Measurements from ENCODE around the gene CD164L2. TPM values are rescaled to one million over a fixed set of nuclear protein-coding genes. Genes with fewer than 3 reads are reported as not detected.

CD164L2 gene
- total and polyA plus RNA-seq, 2 experiments from 2014 or later: 2.0 to 2.8 TPM

DNA sequence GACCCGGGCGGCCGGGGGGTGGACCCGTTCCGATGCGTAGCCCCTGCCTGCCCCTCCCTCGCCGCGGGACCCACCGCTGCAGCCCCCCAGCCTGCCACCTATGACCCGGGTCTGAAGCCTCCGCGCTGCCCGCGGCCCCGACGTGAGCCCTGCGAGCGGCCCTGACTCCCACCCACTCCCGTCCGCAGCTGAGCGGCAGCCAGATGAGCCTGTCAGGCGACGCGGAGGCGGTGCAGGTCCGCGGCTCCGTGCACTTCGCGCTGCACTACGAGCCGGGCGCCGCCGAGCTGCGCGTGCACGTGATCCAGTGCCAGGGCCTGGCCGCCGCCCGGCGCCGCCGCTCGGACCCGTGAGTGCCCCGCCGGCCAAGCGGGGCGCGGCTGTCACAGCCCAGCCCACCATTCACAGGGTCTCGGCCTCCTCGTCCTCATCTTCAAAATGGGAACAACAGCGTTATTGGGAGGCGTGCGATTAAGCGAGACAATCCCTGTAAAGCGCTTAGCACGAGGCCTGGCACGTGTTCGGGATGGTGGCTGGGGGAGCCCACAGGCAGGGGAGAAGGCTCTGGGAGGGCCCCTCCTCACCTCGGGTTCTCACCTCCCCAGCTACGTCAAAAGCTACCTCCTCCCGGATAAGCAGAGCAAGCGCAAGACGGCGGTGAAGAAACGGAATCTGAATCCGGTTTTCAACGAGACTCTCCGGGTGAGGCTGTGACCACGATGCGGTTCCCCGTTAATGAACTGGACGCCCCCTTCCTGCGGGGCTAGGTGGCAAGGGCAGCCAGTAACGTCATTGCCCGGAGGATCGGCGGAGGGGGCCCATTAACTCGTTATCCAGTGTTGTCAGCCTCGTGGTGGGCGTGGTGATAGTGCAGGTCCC lies 33.1 kb downstream of the CD164L2 start:
- TF ChIP-seq EZH2 (IDR thresholded peaks at IDR 0.05; ENCODE audit: low read depth, unreplicated experiment): no peak
- TF ChIP-seq STAT1 (IDR thresholded peaks at IDR 0.05; ENCODE audit: unreplicated experiment): no peak
- TF ChIP-seq NANOG (IDR thresholded peaks at IDR 0.05; ENCODE audit: borderline replicate concordance): no peak
- no peak for TF ChIP-seq JUNB (IDR thresholded peaks at IDR 0.05; ENCODE audit: unreplicated experiment)
- no peak for TF ChIP-seq ZNF331 (CRISPR knock-in tag; IDR thresholded peaks at IDR 0.05; ENCODE audit: low read depth)
- TF ChIP-seq, protein P1, sequence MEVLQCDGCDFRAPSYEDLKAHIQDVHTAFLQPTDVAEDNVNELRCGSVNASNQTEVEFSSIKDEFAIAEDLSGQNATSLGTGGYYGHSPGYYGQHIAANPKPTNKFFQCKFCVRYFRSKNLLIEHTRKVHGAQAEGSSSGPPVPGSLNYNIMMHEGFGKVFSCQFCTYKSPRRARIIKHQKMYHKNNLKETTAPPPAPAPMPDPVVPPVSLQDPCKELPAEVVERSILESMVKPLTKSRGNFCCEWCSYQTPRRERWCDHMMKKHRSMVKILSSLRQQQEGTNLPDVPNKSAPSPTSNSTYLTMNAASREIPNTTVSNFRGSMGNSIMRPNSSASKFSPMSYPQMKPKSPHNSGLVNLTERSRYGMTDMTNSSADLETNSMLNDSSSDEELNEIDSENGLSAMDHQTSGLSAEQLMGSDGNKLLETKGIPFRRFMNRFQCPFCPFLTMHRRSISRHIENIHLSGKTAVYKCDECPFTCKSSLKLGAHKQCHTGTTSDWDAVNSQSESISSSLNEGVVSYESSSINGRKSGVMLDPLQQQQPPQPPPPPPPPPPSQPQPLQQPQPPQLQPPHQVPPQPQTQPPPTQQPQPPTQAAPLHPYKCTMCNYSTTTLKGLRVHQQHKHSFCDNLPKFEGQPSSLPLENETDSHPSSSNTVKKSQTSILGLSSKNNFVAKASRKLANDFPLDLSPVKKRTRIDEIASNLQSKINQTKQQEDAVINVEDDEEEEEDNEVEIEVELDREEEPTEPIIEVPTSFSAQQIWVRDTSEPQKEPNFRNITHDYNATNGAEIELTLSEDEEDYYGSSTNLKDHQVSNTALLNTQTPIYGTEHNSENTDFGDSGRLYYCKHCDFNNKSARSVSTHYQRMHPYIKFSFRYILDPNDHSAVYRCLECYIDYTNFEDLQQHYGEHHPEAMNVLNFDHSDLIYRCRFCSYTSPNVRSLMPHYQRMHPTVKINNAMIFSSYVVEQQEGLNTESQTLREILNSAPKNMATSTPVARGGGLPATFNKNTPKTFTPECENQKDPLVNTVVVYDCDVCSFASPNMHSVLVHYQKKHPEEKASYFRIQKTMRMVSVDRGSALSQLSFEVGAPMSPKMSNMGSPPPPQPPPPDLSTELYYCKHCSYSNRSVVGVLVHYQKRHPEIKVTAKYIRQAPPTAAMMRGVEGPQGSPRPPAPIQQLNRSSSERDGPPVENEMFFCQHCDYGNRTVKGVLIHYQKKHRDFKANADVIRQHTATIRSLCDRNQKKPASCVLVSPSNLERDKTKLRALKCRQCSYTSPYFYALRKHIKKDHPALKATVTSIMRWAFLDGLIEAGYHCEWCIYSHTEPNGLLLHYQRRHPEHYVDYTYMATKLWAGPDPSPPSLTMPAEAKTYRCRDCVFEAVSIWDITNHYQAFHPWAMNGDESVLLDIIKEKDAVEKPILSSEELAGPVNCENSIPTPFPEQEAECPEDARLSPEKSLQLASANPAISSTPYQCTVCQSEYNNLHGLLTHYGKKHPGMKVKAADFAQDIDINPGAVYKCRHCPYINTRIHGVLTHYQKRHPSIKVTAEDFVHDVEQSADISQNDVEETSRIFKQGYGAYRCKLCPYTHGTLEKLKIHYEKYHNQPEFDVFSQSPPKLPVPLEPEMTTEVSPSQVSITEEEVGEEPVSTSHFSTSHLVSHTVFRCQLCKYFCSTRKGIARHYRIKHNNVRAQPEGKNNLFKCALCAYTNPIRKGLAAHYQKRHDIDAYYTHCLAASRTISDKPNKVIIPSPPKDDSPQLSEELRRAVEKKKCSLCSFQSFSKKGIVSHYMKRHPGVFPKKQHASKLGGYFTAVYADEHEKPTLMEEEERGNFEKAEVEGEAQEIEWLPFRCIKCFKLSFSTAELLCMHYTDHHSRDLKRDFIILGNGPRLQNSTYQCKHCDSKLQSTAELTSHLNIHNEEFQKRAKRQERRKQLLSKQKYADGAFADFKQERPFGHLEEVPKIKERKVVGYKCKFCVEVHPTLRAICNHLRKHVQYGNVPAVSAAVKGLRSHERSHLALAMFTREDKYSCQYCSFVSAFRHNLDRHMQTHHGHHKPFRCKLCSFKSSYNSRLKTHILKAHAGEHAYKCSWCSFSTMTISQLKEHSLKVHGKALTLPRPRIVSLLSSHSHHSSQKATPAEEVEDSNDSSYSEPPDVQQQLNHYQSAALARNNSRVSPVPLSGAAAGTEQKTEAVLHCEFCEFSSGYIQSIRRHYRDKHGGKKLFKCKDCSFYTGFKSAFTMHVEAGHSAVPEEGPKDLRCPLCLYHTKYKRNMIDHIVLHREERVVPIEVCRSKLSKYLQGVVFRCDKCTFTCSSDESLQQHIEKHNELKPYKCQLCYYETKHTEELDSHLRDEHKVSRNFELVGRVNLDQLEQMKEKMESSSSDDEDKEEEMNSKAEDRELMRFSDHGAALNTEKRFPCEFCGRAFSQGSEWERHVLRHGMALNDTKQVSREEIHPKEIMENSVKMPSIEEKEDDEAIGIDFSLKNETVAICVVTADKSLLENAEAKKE (CRISPR knock-in tag; IDR thresholded peaks at IDR 0.05): no peak
- peak; percentile 47; the same call in 1 of the 2 replicates for TF ChIP-seq POLR2AphosphoS5 (IDR thresholded peaks at IDR 0.05; ENCODE audit: low read depth)
- peak overlapping the region; percentile 91 for H3K4me2 ChIP-seq
- DNase-seq (ENCODE audit: low spot score) (peak; percentile 91), ATAC-seq (peak; percentile 66)
- peaks cover 10% of the 10 kb centered on the region; the same call in 1 of the 2 replicates for H3K4me1 ChIP-seq (ENCODE audit: insufficient read depth)
- H3K36me3 ChIP-seq (ENCODE audit: insufficient read depth): no peaks in the 10 kb centered on the region
- H2AFZ ChIP-seq: peak overlapping the region; percentile 85; the same call in 1 of the 2 replicates
- H3K4me3 Mint-ChIP-seq: peak overlapping the region; percentile 78
- H3K4me1 Mint-ChIP-seq: peaks cover 16% of the 10 kb centered on the region
- H4K20me1 ChIP-seq (replicated peaks; ENCODE audit: insufficient read depth): no peaks in the 10 kb centered on the region; the same call in 1 of the 2 replicates
- peaks cover 8% of the 10 kb centered on the region; the same call in 1 of the 2 replicates for H3K27me3 ChIP-seq (ENCODE audit: insufficient read depth)
- H3K27ac ChIP-seq (ENCODE audit: low read depth): no peak overlapping the region
- no peaks in the 10 kb centered on the region for H3K9me2 ChIP-seq (ENCODE audit: insufficient read depth)
- peaks cover 24% of the 10 kb centered on the region for H3K27me3 Mint-ChIP-seq (ENCODE audit: insufficient read depth, low read depth, poor library complexity)
- H3K27ac Mint-ChIP-seq: no peak overlapping the region
- H3K4me3 ChIP-seq: peak overlapping the region; percentile 63
- H3K79me2 ChIP-seq (replicated peaks; ENCODE audit: insufficient read depth): peaks cover 7% of the 10 kb centered on the region
- peaks cover 7% of the 10 kb centered on the region for H3F3A ChIP-seq (replicated peaks; ENCODE audit: low read depth)
- H3K36me3 Mint-ChIP-seq (ENCODE audit: low read depth): peaks cover 9% of the 10 kb centered on the region
- H3K9me3 Mint-ChIP-seq: no peaks in the 10 kb centered on the region; the same call in 2 of the 3 replicates

All from GM23338 (cell line).